Endothelial cell of umbilical vein (primary cell): ENCODE data around the gene KIFC3. TPM values are rescaled to one million over a fixed set of nuclear protein-coding genes. Genes with fewer than 3 reads are reported as not detected.

Experiments used
- BruUV-seq: library from RNA; stranded (reverse); fragments of 400-500 nt; replicated peaks from 2 replicates; lab custom pipeline; 2021; lab: Mats Ljungman, UMichigan
- CTCF ChIA-PET: fragments of 300-600, 350-600 bp; sonication (Branson Sonifier 250); formaldehyde crosslinking; loops from one replicate; lab custom pipeline; 2021; ENCODE audit warnings: antibody characterized with exemption, inconsistent platforms; lab: Charles Lee
- POLR2A ChIA-PET: fragments of 300-600, 350-600 bp; sonication (Branson Sonifier 250); formaldehyde crosslinking; loops from one replicate; lab custom pipeline; 2021; ENCODE audit warnings: antibody characterized with exemption, inconsistent platforms; lab: Charles Lee
- DNase-seq: peaks from one replicate; pipeline ENCODE4 v3.0.0-alpha.2; 2011; ENCODE audit warnings: low read depth, low spot score
- FAIRE-seq: peaks from 2 replicates; lab custom pipeline; 2011; peaks lifted over from hg19 to GRCh38; lab: Jason Lieb, UNC
- H2AFZ ChIP-seq: 2 replicates; pipeline ENCODE4 v1.6.0; 2012; ENCODE audit warnings: low read depth, low read length, control low read depth, inconsistent platforms
- H3K27ac ChIP-seq: 2 replicates; pipeline ENCODE4 v1.5.1; 2011; ENCODE audit warnings: low read depth, mild to moderate bottlenecking, control low read depth, low read length, moderate library complexity; ENCODE audit not compliant: insufficient read depth
- H3K27me3 ChIP-seq, 2 experiments: 2 replicates each; pipeline versions ENCODE4 v1.6.0 to v1.6.1; 2011; ENCODE audit warnings: low read length in 2 of 2, mixed read lengths in 1 of 2; ENCODE audit not compliant: control insufficient read depth in 2 of 2, insufficient read depth in 2 of 2
- H3K36me3 ChIP-seq, 2 experiments: 2 replicates in 1 of 2; 3 replicates in 1 of 2; pipeline ENCODE4 v1.5.1; 2011; ENCODE audit warnings: low read length in 2 of 2, mild to moderate bottlenecking in 1 of 2, moderate library complexity in 1 of 2; ENCODE audit not compliant: control insufficient read depth in 2 of 2, insufficient read depth in 2 of 2; ENCODE audit errors: extremely low read depth in 1 of 2
- H3K4me1 ChIP-seq: 3 replicates; pipeline ENCODE4 v1.5.1; 2011; ENCODE audit warnings: mild to moderate bottlenecking, low read length; ENCODE audit not compliant: control insufficient read depth, insufficient read depth; ENCODE audit errors: extremely low read depth
- H3K4me2 ChIP-seq: 2 replicates; pipeline ENCODE4 v1.6.1; 2011; ENCODE audit warnings: low read length, control low read depth, mixed read lengths; ENCODE audit not compliant: insufficient read depth
- H3K4me3 ChIP-seq, 3 experiments: fragments of 200-600 bp in 1 of 3; sonication (generic), shearing (Covaris generic) in 1 of 3; replicated peaks in 1 of 3; 2 replicates each; pipeline ENCODE4 v1.5.1; 2011 to 2016; ENCODE audit warnings: control low read depth in 3 of 3, low read length in 3 of 3, mild to moderate bottlenecking in 2 of 3, inconsistent platforms in 1 of 3, low read depth in 1 of 3, moderate library complexity in 1 of 3; ENCODE audit not compliant: insufficient read depth in 1 of 3
- H3K79me2 ChIP-seq: 2 replicates; pipeline ENCODE4 v1.6.0; 2012; ENCODE audit warnings: low read length, inconsistent platforms; ENCODE audit not compliant: control insufficient read depth, insufficient read depth
- H3K9ac ChIP-seq: replicated peaks from 2 replicates; pipeline ENCODE3; 2011; ENCODE audit warnings: low read length, control low read depth; ENCODE audit not compliant: insufficient read depth; ENCODE audit errors: extremely low read depth
- H3K9me1 ChIP-seq: replicated peaks from 3 replicates; pipeline ENCODE4 v1.6.0; 2011; ENCODE audit warnings: mild to moderate bottlenecking, low read length; ENCODE audit not compliant: control insufficient read depth, insufficient read depth; ENCODE audit errors: extremely low read depth
- H3K9me3 ChIP-seq: replicated peaks from 2 replicates; pipeline ENCODE4 v1.5.1; 2012; ENCODE audit warnings: low read length, inconsistent platforms; ENCODE audit not compliant: control insufficient read depth, insufficient read depth
- H4K20me1 ChIP-seq: replicated peaks from 2 replicates; pipeline ENCODE3; 2011; ENCODE audit warnings: mild to moderate bottlenecking, low read length; ENCODE audit not compliant: control insufficient read depth, insufficient read depth; ENCODE audit errors: extremely low read depth
- EZH2 ChIP-seq: IDR thresholded peaks from 2 replicates; pipeline ENCODE4 v1.6.1; 2012; ENCODE audit warnings: borderline replicate concordance, low read depth, mild to moderate bottlenecking, moderate library complexity, low read length, inconsistent platforms; ENCODE audit not compliant: severe bottlenecking
- FOS ChIP-seq: IDR thresholded peaks from 2 replicates; pipeline ENCODE4 v1.6.1; 2011; ENCODE audit warnings: mild to moderate bottlenecking, low read length, moderate library complexity, borderline replicate concordance; ENCODE audit not compliant: insufficient read depth
- GATA2 ChIP-seq: IDR thresholded peaks from 2 replicates; pipeline ENCODE4 v1.7.0; 2011; ENCODE audit warnings: low read depth, mild to moderate bottlenecking, moderate library complexity, mixed read lengths, low read length; ENCODE audit not compliant: insufficient read length, insufficient read depth
- JUN ChIP-seq: IDR thresholded peaks from 2 replicates; pipeline ENCODE4 v1.6.1; 2011; ENCODE audit warnings: borderline replicate concordance, low read depth; ENCODE audit not compliant: insufficient read length, insufficient read depth
- MYC ChIP-seq: IDR thresholded peaks from one replicate; pipeline ENCODE4 v1.6.1; 2011; ENCODE audit warnings: mild to moderate bottlenecking, low read depth, low read length
- POLR2A ChIP-seq: IDR thresholded peaks from 2 replicates; pipeline ENCODE4 v1.6.1; 2012; ENCODE audit warnings: low read depth, mild to moderate bottlenecking, control low read depth, low read length
- POLR2AphosphoS5 ChIP-seq: IDR thresholded peaks from 2 replicates; pipeline ENCODE4 v1.6.1; 2012; ENCODE audit warnings: low read depth, mild to moderate bottlenecking, control low read depth, low read length, moderate library complexity; ENCODE audit not compliant: insufficient read depth
- dilution Hi-C: fragments of 300-500 bp; cut with MboI; formaldehyde crosslinking; loops from one replicate; pipeline ENCODE4 v1.15.0; 2019; ENCODE audit warnings: low sequenced_read_pairs; ENCODE audit not compliant: extremely low pct_ligation_motif_present
- intact Hi-C: fragments of 100-400 bp; cut with micrococcal nuclease; formaldehyde crosslinking; loops from one replicate; pipeline ENCODE4 v1.10.0; 2022
- polyA plus RNA-seq, 4 experiments: library from polyadenylated mRNA; depleted of rRNA in 3 of 4; stranded (reverse) in 3 of 4; unstranded in 1 of 4; fragments of >200 nt; gene quantifications; 2 replicates each; pipeline versions ENCODE4 v1.2.1 to v1.2.3, GENCODE V29; 2011 to 2012; ENCODE audit warnings: missing spikeins in 1 of 4
- total RNA-seq: library from RNA; stranded (reverse); gene quantifications from 2 replicates; pipeline ENCODE4 v1.2.3, GENCODE V29; 2021
- TF ChIP-seq, protein P1 (sequence below): IDR thresholded peaks from 2 replicates; pipeline ENCODE4 v1.6.1; 2011; ENCODE audit not compliant: insufficient read depth, insufficient read length
- TF ChIP-seq, protein P2 (sequence below), 2 donors: IDR thresholded peaks; 1 replicate in 1 of 2; 2 replicates in 1 of 2; pipeline ENCODE4 v1.5.1; 2011; ENCODE audit warnings: low read length in 2 of 2, mild to moderate bottlenecking in 2 of 2, moderate library complexity in 2 of 2, control low read depth in 1 of 2, inconsistent platforms in 1 of 2, low read depth in 1 of 2; ENCODE audit not compliant: insufficient read depth in 1 of 2; ENCODE audit errors: extremely low read depth in 1 of 2

Gene KIFC3
- total and polyA plus RNA-seq, 2 donors (not counting 3 experiments of a cell fraction or from before 2014, with no cell fraction given): 36.3 to 62.2 TPM

DNA sequence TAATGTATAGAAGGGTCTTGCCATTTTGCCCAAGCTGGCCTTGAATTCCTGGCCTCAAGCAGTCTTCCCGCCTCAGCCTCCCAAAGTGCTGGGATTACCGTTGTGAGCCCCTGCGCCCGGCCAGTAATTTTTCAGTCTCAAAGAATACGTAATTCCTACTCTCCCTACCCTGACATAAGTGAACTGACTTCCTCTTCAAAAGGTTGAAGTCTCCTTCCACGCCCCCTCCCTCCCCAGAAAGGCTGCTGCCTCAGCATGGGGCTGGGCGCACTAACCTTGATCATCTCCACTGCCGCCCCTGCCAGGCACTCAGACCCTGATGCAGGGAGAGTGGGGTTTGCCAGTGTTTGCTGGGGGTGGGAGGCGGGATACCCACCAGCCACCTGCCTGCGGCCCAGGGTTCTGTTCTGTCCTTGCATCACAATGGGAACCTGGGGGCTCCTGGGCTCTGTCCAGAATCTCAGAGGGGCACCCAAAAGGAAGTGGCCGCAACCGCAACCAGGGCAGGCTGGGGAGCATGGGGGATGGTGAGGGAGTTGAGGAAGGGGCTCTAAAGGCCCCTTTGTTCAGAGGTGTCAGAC, 27.5 kb downstream of the KIFC3 start:
- H2AFZ ChIP-seq: no peak overlapping the region
- dilution Hi-C loops (no loop called here), intact Hi-C loops (no loop called here)
- FAIRE-seq: no peak
- H3K4me2 ChIP-seq: no peak overlapping the region
- H3K9me3 ChIP-seq: no peaks in the 10 kb centered on the region
- no peaks in the 10 kb centered on the region for H4K20me1 ChIP-seq
- CTCF ChIA-PET: interaction anchor here (1.4 to 1.6 kb wide), 3 partner anchors 10 to 20 kb away, joined by 3 to 4 read pairs (median 4); no protein-coding TSS in a partner anchor
- H3K36me3 ChIP-seq: peaks cover 3 to 17% of the 10 kb centered on the region in 2 experiments
- DNase-seq: no peak
- no peak overlapping the region for H3K27ac ChIP-seq
- H3K27me3 ChIP-seq: no peaks in the 10 kb centered on the region
- BruUV-seq: no TSS peak
- POLR2A ChIA-PET: no interaction called here
- no peaks in the 10 kb centered on the region for H3K4me1 ChIP-seq
- H3K4me3 ChIP-seq: no peak overlapping the region
- no peak overlapping the region for H3K9ac ChIP-seq
- TF ChIP-seq, protein P1, sequence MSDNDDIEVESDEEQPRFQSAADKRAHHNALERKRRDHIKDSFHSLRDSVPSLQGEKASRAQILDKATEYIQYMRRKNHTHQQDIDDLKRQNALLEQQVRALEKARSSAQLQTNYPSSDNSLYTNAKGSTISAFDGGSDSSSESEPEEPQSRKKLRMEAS: no peak
- TF ChIP-seq, protein P2, sequence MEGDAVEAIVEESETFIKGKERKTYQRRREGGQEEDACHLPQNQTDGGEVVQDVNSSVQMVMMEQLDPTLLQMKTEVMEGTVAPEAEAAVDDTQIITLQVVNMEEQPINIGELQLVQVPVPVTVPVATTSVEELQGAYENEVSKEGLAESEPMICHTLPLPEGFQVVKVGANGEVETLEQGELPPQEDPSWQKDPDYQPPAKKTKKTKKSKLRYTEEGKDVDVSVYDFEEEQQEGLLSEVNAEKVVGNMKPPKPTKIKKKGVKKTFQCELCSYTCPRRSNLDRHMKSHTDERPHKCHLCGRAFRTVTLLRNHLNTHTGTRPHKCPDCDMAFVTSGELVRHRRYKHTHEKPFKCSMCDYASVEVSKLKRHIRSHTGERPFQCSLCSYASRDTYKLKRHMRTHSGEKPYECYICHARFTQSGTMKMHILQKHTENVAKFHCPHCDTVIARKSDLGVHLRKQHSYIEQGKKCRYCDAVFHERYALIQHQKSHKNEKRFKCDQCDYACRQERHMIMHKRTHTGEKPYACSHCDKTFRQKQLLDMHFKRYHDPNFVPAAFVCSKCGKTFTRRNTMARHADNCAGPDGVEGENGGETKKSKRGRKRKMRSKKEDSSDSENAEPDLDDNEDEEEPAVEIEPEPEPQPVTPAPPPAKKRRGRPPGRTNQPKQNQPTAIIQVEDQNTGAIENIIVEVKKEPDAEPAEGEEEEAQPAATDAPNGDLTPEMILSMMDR (IDR thresholded peaks at IDR 0.05; ENCODE audit: extremely low read depth in 1 of 2, insufficient read depth in 1 of 2, low read depth in 1 of 2, low read length in 2 of 2): no peak
- no peak for TF ChIP-seq JUN
- TF ChIP-seq EZH2: no peak
- no peak for TF ChIP-seq MYC
- TF ChIP-seq POLR2AphosphoS5: no peak
- TF ChIP-seq FOS: no peak
- no peak for TF ChIP-seq GATA2
- TF ChIP-seq POLR2A: no peak
- H3K79me2 ChIP-seq: no peaks in the 10 kb centered on the region
- H3K9me1 ChIP-seq: no peaks in the 10 kb centered on the region
